ENCODE results near the gene WEE1. TPM values are rescaled to one million over a fixed set of nuclear protein-coding genes. Genes with fewer than 3 reads are reported as not detected.

The WEE1 gene
- total RNA-seq, 1 donor from 2014 or later, result 51.4 TPM

DNA sequence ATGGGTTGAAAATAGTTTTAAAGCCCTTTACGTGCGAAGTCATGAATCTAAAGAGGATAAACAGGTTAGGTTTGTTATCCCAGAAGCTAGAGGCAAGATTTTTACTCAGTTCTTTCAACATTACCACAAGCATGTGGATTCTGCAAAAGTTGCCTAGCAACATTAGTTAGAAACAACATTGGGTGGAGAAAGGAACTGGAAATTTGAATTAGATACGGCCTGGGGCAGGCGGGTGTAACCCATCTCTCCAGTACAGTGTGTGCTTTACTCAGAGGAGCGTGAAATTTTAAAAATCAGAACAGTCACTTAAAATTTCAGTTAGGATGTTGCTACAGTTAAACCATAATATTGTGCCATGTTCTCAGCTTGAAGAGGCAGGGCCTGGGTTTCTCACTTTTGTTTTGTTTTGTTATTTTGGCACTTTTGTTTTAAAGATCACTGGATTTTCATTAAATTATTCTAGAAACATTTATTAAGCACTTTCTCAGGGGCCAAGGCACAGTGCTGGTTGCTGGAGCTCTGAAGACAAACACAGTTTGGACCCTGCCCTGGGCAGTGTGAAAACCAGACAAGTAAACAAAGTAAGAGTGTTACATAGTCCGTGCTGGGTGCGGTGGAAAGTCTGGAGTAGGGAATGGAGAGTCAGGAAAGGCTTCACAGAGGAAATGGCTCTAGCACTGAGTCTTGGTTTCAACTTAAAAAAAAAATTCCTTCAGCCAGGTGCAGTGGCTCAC, 4.4 kb upstream of the WEE1 start:
- no peak for DNase-seq (ENCODE audit: low spot score)
- Mint-ChIP-seq H3K27me3 (ENCODE audit: insufficient read depth) (peaks cover 7% of the 10 kb centered on the region), H3K9me3 (no peaks in the 10 kb centered on the region), H3K4me1 (ENCODE audit: low read depth) (peaks cover 29% of the 10 kb centered on the region), H3K36me3 (ENCODE audit: low read depth) (no peaks in the 10 kb centered on the region), H3K27ac (no peak overlapping the region), H3K4me3 (no peak overlapping the region)
- intact Hi-C loops (cut with micrococcal nuclease), result loop anchor here (5.0 kb wide), 2 partner anchors 888 to 1288 kb away; partner anchors contain the start of genes AMPD3 and ZBED5

DNA sequence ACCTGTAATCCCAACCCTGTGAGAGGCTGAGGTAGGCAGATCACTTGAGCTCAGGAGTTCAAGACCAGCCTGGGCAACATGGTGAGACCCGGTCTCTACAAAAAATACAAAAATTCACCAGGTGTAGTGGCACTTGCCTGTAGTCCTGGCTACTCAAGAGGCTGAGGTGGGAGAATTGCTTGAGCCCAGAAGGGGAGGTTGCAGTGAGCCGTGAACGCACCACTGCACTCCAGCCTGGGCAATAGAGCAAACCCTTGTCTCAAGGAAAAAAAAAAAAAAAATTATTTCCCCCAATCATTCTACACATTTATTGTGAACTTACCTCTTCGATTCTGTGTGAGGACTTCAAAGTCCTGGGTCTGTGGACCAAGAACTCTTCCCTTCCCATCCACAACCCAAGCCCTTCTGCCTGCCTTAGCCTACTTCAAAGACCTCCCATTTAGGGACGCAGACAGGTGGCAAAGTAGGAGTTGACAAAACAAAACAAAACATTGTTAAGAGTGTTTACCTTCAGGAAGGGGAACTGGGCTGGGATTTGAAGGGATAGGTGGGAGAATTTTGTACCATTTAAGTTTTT, 3.8 kb upstream of the WEE1 start:
- Mint-ChIP-seq H3K27me3 (ENCODE audit: insufficient read depth) (peaks cover 7% of the 10 kb centered on the region), H3K9me3 (no peaks in the 10 kb centered on the region), H3K36me3 (ENCODE audit: low read depth) (peaks cover 1% of the 10 kb centered on the region), H3K27ac (no peak overlapping the region), H3K4me3 (no peak overlapping the region), H3K4me1 (ENCODE audit: low read depth) (peaks cover 28% of the 10 kb centered on the region)
- intact Hi-C loops (cut with micrococcal nuclease), result loop anchor here (5.0 to 10.0 kb wide), 5 partner anchors 567 to 1288 kb away; partner anchors contain the start of genes AMPD3, EIF4G2, NRIP3 and RPL27A
- no peak for DNase-seq (ENCODE audit: low spot score)

- no peak for DNase-seq (ENCODE audit: low spot score)
- Mint-ChIP-seq H3K36me3 (ENCODE audit: low read depth) (peaks cover 8% of the 10 kb centered on the region), H3K4me1 (ENCODE audit: low read depth) (peaks cover 28% of the 10 kb centered on the region), H3K27me3 (ENCODE audit: insufficient read depth) (peaks cover 7% of the 10 kb centered on the region), H3K27ac (no peak overlapping the region), H3K4me3 (no peak overlapping the region), H3K9me3 (no peaks in the 10 kb centered on the region)
- intact Hi-C loops (cut with micrococcal nuclease), result loop anchor here (5.0 to 10.0 kb wide), 3 partner anchors 568 to 1234 kb away; partner anchors contain the start of genes EIF4G2, NRIP3, RPL27A and TRIM66
Measured at GRCh38 chr11:9570313-9571025, 3.0 kb upstream of the WEE1 start.

DNA sequence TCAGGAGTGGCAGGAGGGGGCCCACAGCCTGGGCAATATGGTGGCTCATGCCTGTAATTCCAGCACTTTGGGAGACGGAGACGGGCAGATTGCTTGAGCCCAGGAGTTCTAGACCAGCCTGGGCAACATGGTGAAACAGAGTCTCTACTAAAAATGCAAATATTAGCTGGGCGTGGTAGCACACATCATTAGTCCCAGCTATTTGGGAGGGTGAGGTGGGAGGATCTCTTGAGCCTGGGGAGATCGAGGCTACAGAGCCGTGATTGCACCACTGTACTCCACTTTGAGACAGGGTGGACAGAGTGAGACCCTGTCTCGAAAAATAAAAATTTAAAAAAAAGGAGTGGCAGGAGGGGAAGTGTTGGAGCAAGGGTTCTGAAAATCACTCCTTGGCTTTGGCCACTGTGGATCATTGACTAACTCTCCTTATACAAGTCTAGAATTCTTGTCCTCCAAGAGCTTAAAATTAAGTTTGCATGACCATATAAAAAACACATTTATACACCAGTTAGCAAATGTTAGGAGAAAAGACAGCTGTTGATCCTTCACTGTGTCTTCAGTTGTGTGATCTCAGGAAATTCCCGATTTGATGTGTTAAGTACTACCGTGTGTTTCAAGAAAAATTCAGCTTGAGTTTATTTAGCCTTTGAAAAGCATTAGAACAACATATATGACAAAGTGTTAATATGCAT, 2.3 kb upstream of the WEE1 start:
- H3K27ac Mint-ChIP-seq, result no peak overlapping the region
- H3K36me3 Mint-ChIP-seq (ENCODE audit: low read depth), result peaks cover 14% of the 10 kb centered on the region
- H3K9me3 Mint-ChIP-seq, result no peaks in the 10 kb centered on the region
- intact Hi-C loops (cut with micrococcal nuclease), result loop anchor here (5.0 to 10.0 kb wide), 3 partner anchors 569 to 1234 kb away; partner anchors contain the start of genes EIF4G2, NRIP3, RPL27A and TRIM66
- DNase-seq (ENCODE audit: low spot score), result no peak
- H3K4me3 Mint-ChIP-seq, result peak overlapping the region; percentile 79
- peaks cover 7% of the 10 kb centered on the region for H3K27me3 Mint-ChIP-seq (ENCODE audit: insufficient read depth)
- H3K4me1 Mint-ChIP-seq (ENCODE audit: low read depth), result peaks cover 28% of the 10 kb centered on the region

DNA sequence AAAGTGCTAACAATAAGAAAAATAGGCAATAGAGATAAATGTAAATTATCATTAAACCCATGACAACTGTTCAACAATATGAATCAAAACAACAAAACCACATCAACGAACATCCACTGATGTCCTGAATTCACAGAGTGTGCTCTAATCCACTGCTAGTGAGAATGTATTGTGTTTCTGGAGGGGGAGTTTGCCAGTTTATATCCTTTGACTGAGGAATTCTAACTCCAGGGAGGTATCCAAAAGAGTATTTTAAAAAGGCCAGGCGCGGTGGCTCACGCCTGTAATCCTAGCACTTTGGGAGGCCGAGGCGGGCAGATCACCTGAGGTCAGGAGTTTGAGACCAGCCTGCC, 1.7 kb upstream of the WEE1 start:
- intact Hi-C loops (cut with micrococcal nuclease), result loop anchor here (2.0 to 10.0 kb wide), 5 partner anchors 93 to 1233 kb away; partner anchors contain the start of genes DENND5A, EIF4G2, NRIP3 and RPL27A
- DNase-seq (ENCODE audit: low spot score), result no peak
- Mint-ChIP-seq H3K36me3 (ENCODE audit: low read depth) (peaks cover 16% of the 10 kb centered on the region), H3K4me1 (ENCODE audit: low read depth) (peaks cover 29% of the 10 kb centered on the region), H3K9me3 (no peaks in the 10 kb centered on the region), H3K27me3 (ENCODE audit: insufficient read depth) (peaks cover 7% of the 10 kb centered on the region), H3K4me3 (peak overlapping the region; percentile 79), H3K27ac (no peak overlapping the region)

DNA sequence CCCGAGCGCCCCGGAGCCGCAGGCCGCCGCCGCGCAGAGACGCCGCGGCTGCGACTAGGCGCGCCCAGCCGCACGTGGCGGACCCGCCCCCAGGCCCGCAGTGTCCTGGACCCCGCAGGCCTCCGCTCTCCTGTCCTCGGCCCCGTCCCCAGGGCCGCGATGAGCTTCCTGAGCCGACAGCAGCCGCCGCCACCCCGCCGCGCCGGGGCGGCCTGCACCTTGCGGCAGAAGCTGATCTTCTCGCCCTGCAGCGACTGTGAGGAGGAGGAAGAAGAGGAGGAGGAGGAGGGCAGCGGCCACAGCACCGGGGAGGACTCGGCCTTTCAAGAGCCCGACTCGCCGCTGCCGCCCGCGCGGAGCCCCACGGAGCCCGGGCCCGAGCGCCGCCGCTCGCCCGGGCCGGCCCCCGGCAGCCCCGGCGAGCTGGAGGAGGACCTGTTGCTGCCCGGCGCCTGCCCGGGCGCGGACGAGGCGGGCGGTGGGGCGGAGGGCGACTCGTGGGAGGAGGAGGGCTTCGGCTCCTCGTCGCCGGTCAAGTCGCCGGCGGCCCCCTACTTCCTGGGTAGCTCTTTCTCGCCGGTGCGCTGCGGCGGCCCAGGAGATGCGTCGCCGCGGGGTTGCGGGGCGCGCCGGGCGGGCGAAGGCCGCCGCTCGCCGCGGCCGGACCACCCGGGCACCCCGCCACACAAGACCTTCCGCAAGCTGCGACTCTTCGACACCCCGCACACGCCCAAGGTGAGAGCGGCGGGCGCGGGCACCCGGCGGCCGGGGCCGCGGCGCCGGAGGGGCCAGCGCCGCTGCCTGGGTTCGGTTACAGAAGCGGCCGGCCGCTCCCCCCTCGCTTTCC, 528 bp downstream of the WEE1 start:
- Mint-ChIP-seq H3K4me1 (ENCODE audit: low read depth) (peaks cover 41% of the 10 kb centered on the region), H3K4me3 (peak overlapping the region; percentile 93), H3K36me3 (ENCODE audit: low read depth) (peaks cover 33% of the 10 kb centered on the region), H3K9me3 (no peaks in the 10 kb centered on the region), H3K27me3 (ENCODE audit: insufficient read depth) (peaks cover 7% of the 10 kb centered on the region), H3K27ac (peak overlapping the region; percentile 88)
- intact Hi-C loops (cut with micrococcal nuclease), result loop anchor here (1.0 to 10.0 kb wide), 10 partner anchors 27 to 1231 kb away; partner anchors contain the start of genes DENND5A, EIF4G2, NRIP3 and RPL27A
- DNase-seq (ENCODE audit: low spot score), result peak; percentile 19

DNA sequence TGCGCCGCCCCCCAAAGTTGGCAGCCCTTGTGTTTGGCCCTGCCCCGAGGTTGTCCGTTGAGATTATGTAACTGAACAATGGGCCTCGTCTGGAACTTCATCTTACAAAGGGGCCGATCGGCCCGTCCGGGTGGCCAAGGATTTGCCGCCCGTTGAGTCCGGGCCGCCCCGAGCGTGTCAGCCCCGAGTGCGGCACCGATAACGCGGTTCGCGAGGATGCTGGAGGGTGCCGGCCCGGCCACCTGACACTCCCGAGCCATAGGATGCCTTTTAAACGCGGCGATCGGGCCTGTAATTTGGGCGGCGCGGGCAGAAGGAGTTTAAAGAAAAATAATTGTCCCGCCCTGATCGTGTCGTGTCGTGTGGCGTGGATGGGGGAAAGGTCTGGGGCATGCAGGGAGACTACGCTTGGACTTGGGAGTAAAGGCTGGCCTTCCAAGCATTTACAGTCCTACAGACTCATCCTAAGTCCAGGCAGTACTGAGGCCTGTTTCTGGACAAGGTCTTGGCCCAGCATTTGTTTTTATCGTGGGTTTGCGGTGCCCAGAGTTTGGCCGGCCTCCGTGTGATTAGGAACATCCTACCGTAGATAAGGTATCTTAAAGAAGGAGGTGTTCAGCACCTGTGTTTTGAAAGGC, 1.3 kb downstream of the WEE1 start:
- Mint-ChIP-seq H3K9me3 (no peaks in the 10 kb centered on the region), H3K4me3 (peak overlapping the region; percentile 93), H3K27ac (peak overlapping the region; percentile 83), H3K4me1 (ENCODE audit: low read depth) (peaks cover 47% of the 10 kb centered on the region), H3K36me3 (ENCODE audit: low read depth) (peaks cover 40% of the 10 kb centered on the region), H3K27me3 (ENCODE audit: insufficient read depth) (peaks cover 7% of the 10 kb centered on the region)
- DNase-seq (ENCODE audit: low spot score), result no peak
- intact Hi-C loops (cut with micrococcal nuclease), result loop anchor here (1.0 to 10.0 kb wide), 7 partner anchors 8 to 1230 kb away; partner anchors contain the start of genes CTR9, EIF4G2, NRIP3 and RPL27A

GRCh38 chr11:9575260-9576240, 2.1 kb downstream of the WEE1 start:
- H3K4me1 Mint-ChIP-seq (ENCODE audit: low read depth), result peaks cover 49% of the 10 kb centered on the region
- DNase-seq (ENCODE audit: low spot score), result no peak
- intact Hi-C loops (cut with micrococcal nuclease), result loop anchor here (1.0 to 10.0 kb wide), 6 partner anchors 9 to 1229 kb away; partner anchors contain the start of genes CTR9, EIF4G2, RPL27A and TRIM66

DNA sequence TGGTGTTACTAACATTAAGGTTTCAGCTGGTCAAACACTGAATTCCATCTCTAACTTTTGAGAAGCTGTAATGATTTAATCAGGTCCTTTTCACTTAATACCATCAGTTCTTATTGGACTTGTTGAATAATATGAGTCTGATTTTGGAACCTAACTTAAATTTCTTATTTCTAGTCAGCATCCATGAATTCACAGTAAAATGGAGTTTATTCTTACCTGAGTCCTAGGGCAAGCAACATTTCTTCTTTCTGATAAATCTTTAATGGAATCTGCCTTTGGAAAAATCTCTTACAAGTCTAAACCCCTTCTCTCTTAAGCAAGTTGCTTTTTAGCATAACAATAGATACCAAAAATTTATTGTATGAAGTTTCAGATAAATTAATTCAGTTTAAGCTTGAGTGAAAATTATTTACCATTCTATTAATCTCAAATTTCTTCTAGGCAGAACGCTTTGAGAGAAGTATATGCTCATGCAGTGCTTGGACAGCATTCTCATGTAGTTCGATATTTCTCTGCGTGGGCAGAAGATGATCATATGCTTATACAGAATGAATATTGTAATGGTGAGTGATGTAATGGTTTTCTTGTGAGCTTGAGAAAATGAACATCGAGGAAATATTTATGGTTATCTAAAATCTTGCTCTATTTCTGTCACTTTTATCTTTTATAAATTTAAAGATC, 3.4 kb downstream of the WEE1 start:
- Mint-ChIP-seq H3K36me3 (ENCODE audit: low read depth) (peaks cover 54% of the 10 kb centered on the region), H3K9me3 (no peaks in the 10 kb centered on the region), H3K27me3 (ENCODE audit: insufficient read depth) (no peaks in the 10 kb centered on the region), H3K4me3 (peak overlapping the region; percentile 93), H3K4me1 (ENCODE audit: low read depth) (peaks cover 61% of the 10 kb centered on the region), H3K27ac (peak overlapping the region; percentile 36)
- DNase-seq (ENCODE audit: low spot score), result no peak
- intact Hi-C loops (cut with micrococcal nuclease), result loop anchor here (5.0 to 10.0 kb wide), 3 partner anchors 892 to 1228 kb away; partner anchors contain the start of genes CTR9, EIF4G2, RPL27A and TRIM66

More at GRCh38 chr11:9575260-9576240, 2.1 kb downstream of the WEE1 start:
- peaks cover 41% of the 10 kb centered on the region for H3K36me3 Mint-ChIP-seq (ENCODE audit: low read depth)
- no peaks in the 10 kb centered on the region for H3K9me3 Mint-ChIP-seq
- peaks cover 7% of the 10 kb centered on the region for H3K27me3 Mint-ChIP-seq (ENCODE audit: insufficient read depth)
- H3K27ac Mint-ChIP-seq, result peak overlapping the region; percentile 83
- peak overlapping the region; percentile 93 for H3K4me3 Mint-ChIP-seq

- no peak for DNase-seq (ENCODE audit: low spot score)
- peaks cover 65% of the 10 kb centered on the region for H3K4me1 Mint-ChIP-seq (ENCODE audit: low read depth)
- H3K27me3 Mint-ChIP-seq (ENCODE audit: insufficient read depth), result no peaks in the 10 kb centered on the region
- H3K36me3 Mint-ChIP-seq (ENCODE audit: low read depth), result peaks cover 60% of the 10 kb centered on the region
- peak overlapping the region; percentile 93 for H3K4me3 Mint-ChIP-seq
- H3K27ac Mint-ChIP-seq, result peak overlapping the region; percentile 36
- intact Hi-C loops (cut with micrococcal nuclease), result loop anchor here (5.0 to 10.0 kb wide), 3 partner anchors 893 to 1227 kb away; partner anchors contain the start of genes CTR9, EIF4G2, RPL27A and TRIM66
- no peaks in the 10 kb centered on the region for H3K9me3 Mint-ChIP-seq
Measured at GRCh38 chr11:9577556-9577955, 4.1 kb downstream of the WEE1 start.

Data from activated T-helper 1 cell treated with anti-CD3 and anti-CD28 coated beads, Interleukin-12 subunit alpha, Interleukin-12 subunit beta, Interleukin-2, Interleukin-4 antibody, amounts not matched to agents 30 ng/mL and 10 ng/mL and 1 ng/mL, durations not matched to agents 14 hours and 24 hours and 36 hours (primary cell).